Smooth muscle cell (in vitro differentiated cells): ENCODE measurements around the gene SKIC2. TPM values are rescaled to one million over a fixed set of nuclear protein-coding genes. Genes with fewer than 3 reads are reported as not detected.

ENCODE experiments used
- DNase-seq: peaks from one replicate; lab custom pipeline; 2025; ENCODE audit not compliant: unreplicated experiment; lab: John Stamatoyannopoulos, UW
- H2AFZ ChIP-seq: fragments of 200-600 bp; sonication (generic); 2 replicates; pipeline ENCODE4 v1.6.0; 2016; ENCODE audit warnings: antibody characterized with exemption, low read depth, mild to moderate bottlenecking
- H3F3A ChIP-seq: fragments of 200-600 bp; sonication (generic); 2 replicates; pipeline ENCODE4 v1.6.0; 2017; ENCODE audit warnings: antibody characterized with exemption, low read depth
- H3K27ac ChIP-seq: fragments of 200-600 bp; sonication (generic); 2 replicates; pipeline ENCODE4 v1.5.1; 2016; ENCODE audit warnings: low read depth, mild to moderate bottlenecking
- H3K27me3 ChIP-seq: fragments of 200-600 bp; sonication (generic); 2 replicates; pipeline ENCODE4 v1.6.1; 2016; ENCODE audit warnings: low read depth, mild to moderate bottlenecking
- H3K36me3 ChIP-seq: fragments of 200-600 bp; sonication (generic); 2 replicates; pipeline ENCODE4 v1.5.1; 2016; ENCODE audit warnings: low read depth
- H3K4me1 ChIP-seq: fragments of 200-600 bp; sonication (generic); 2 replicates; pipeline ENCODE4 v1.5.1; 2016; ENCODE audit warnings: low read depth
- H3K4me2 ChIP-seq: fragments of 200-600 bp; sonication (generic); 2 replicates; pipeline ENCODE4 v1.6.0; 2016; ENCODE audit warnings: mild to moderate bottlenecking
- H3K4me3 ChIP-seq: fragments of 200-600 bp; sonication (generic); 2 replicates; pipeline ENCODE4 v1.5.1; 2016; ENCODE audit warnings: mild to moderate bottlenecking
- H3K79me2 ChIP-seq: fragments of 200-600 bp; sonication (generic); 2 replicates; pipeline ENCODE4 v1.6.0; 2016; ENCODE audit warnings: low read depth, mild to moderate bottlenecking
- H3K9ac ChIP-seq: fragments of 200-600 bp; sonication (generic); 2 replicates; pipeline ENCODE4 v1.6.0; 2016; ENCODE audit warnings: low read depth
- H3K9me3 ChIP-seq: fragments of 200-600 bp; sonication (generic); replicated peaks from 2 replicates; pipeline ENCODE4 v1.5.1; 2016; ENCODE audit warnings: low read depth
- H4K20me1 ChIP-seq: fragments of 200-600 bp; sonication (generic); 2 replicates; pipeline ENCODE4 v1.6.0; 2016; ENCODE audit warnings: low read depth
- CTCF ChIP-seq: fragments of 200-600 bp; sonication (generic); IDR thresholded peaks from 2 replicates; pipeline ENCODE4 v1.5.1; 2017; ENCODE audit warnings: borderline replicate concordance, mild to moderate bottlenecking, antibody characterized with exemption; ENCODE audit not compliant: insufficient read depth, poor library complexity, severe bottlenecking
- WGBS: methylation state at CpG from one replicate; pipeline ENCODE4 v1.1.7; 2016; ENCODE audit warnings: low lambda C conversion rate; 5-methylcytosine and 5-hydroxymethylcytosine counted together
- polyA plus RNA-seq: library from polyadenylated mRNA; unstranded; fragments of >200 nt; fragmentation: Nextera tagmentation; extraction: Ambion mirVana; gene quantifications from 2 replicates; pipeline ENCODE4 v1.2.1, GENCODE V29; 2016
- total RNA-seq: library from RNA; depleted of rRNA; stranded (reverse); fragments of >200 nt; gene quantifications from 2 replicates; pipeline ENCODE4 v1.2.3, GENCODE V29; 2014

Gene SKIC2
- total and polyA plus RNA-seq, 2 experiments from 2014 or later, result 27.6 to 56.0 TPM

GRCh38 chr6:31920811-31921210 is 38.2 kb upstream of the SKIC2 start:
- no peak overlapping the region for H3K9ac ChIP-seq
- H3K9me3 ChIP-seq, result no peaks in the 10 kb centered on the region
- no peak overlapping the region for H3K4me2 ChIP-seq
- no peaks in the 10 kb centered on the region for H3K36me3 ChIP-seq
- H3F3A ChIP-seq, result no peaks in the 10 kb centered on the region
- H4K20me1 ChIP-seq, result no peaks in the 10 kb centered on the region
- no peak for DNase-seq
- no peak overlapping the region for H3K27ac ChIP-seq
- no peak for TF ChIP-seq CTCF
- no peaks in the 10 kb centered on the region for H3K27me3 ChIP-seq
- H3K4me3 ChIP-seq, result no peak overlapping the region
- no peak overlapping the region for H2AFZ ChIP-seq
- WGBS, result 73% methylated on average over 2 of the region's 2 CpGs
- H3K4me1 ChIP-seq, result no peaks in the 10 kb centered on the region
- no peaks in the 10 kb centered on the region for H3K79me2 ChIP-seq

GRCh38 chr6:31922942-31923341 is 36.0 kb upstream of the SKIC2 start:
- 37% methylated on average over 5 of the region's 5 CpGs for WGBS
- Histone ChIP-seq H3K36me3 (no peaks in the 10 kb centered on the region), H3K79me2 (no peaks in the 10 kb centered on the region), H3K9me3 (no peaks in the 10 kb centered on the region), H3K4me1 (no peaks in the 10 kb centered on the region), H3K27ac (no peak overlapping the region), H3K27me3 (peaks cover 2% of the 10 kb centered on the region), H3K4me2 (no peak overlapping the region), H3K9ac (no peak overlapping the region), H3K4me3 (no peak overlapping the region), H3F3A (no peaks in the 10 kb centered on the region), H4K20me1 (no peaks in the 10 kb centered on the region), H2AFZ (no peak overlapping the region)
- no peak for TF ChIP-seq CTCF
- DNase-seq, result no peak

- DNase-seq, result no peak
- no peak for TF ChIP-seq CTCF
- H3K36me3 ChIP-seq, result no peaks in the 10 kb centered on the region
- H3K4me2 ChIP-seq, result no peak within 1 kb of the TSS
- H3K9ac ChIP-seq, result no peak within 1 kb of the TSS
- no peaks in the 10 kb centered on the region for H3K79me2 ChIP-seq
- H3K9me3 ChIP-seq, result no peaks in the 10 kb centered on the region
- 90% methylated on average over 11 of the region's 11 CpGs for WGBS
- no peaks in the 10 kb centered on the region for H4K20me1 ChIP-seq
- peaks cover 4% of the 10 kb centered on the region for H3K27me3 ChIP-seq
- no peak within 1 kb of the TSS for H2AFZ ChIP-seq
- H3K4me1 ChIP-seq, result no peaks in the 10 kb centered on the region
- H3F3A ChIP-seq, result no peaks in the 10 kb centered on the region
- no peak within 1 kb of the TSS for H3K4me3 ChIP-seq
- no peak within 1 kb of the TSS for H3K27ac ChIP-seq
Measured at GRCh38 chr6:31927242-31927862, 31.6 kb upstream of the SKIC2 start, which contains the start of gene C2. C2 (plus strand) TSS chr6:31927717; CDS start chr6:31927753, 36 bp downstream.

GRCh38 chr6:31927863-31928671 is 30.9 kb upstream of the SKIC2 start:
- Histone ChIP-seq H3K79me2 (no peaks in the 10 kb centered on the region), H2AFZ (no peak overlapping the region), H3K36me3 (no peaks in the 10 kb centered on the region), H3K9ac (no peak overlapping the region), H3K4me3 (no peak overlapping the region), H3K9me3 (no peaks in the 10 kb centered on the region), H3K27ac (no peak overlapping the region), H3F3A (no peaks in the 10 kb centered on the region), H3K4me2 (no peak overlapping the region), H3K27me3 (peaks cover 4% of the 10 kb centered on the region), H3K4me1 (no peaks in the 10 kb centered on the region), H4K20me1 (no peaks in the 10 kb centered on the region)
- no peak for TF ChIP-seq CTCF
- no peak for DNase-seq
- 92% methylated on average over 11 of the region's 11 CpGs for WGBS
